ENCODE measurements around the gene MCRIP1. TPM values are rescaled to one million over a fixed set of nuclear protein-coding genes. Genes with fewer than 3 reads are reported as not detected.

Gene MCRIP1
- total and polyA plus RNA-seq, 2 experiments from 2014 or later: 66.1 to 118 TPM

DNA sequence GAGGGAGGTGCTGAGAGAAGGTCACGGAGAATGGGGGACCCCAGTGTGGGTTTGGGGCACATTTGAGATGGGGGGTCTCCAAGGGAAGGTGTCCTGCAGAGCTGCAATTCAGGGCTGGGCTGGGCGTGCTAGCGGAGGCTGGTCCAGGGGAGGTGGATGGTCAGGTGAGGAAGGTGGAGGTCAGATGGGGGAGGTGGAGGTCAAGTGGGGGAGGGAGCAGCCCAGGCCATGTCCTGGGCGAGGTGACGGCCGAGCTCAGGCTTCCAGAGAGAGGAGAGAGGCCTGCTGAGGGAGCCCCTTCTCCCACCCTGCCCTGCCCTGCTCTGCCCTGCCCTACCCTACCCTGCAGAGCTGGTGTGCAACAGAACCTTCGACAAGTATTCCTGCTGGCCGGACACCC lies 22.6 kb downstream of the MCRIP1 start:
- H3K79me2 ChIP-seq: no peaks in the 10 kb centered on the region
- H3K4me1 ChIP-seq (ENCODE audit: insufficient read depth): peaks cover 7% of the 10 kb centered on the region
- no peak for DNase-seq (ENCODE audit: low spot score)
- peaks cover 27% of the 10 kb centered on the region for H3K27me3 ChIP-seq
- no peak overlapping the region for H3K27ac ChIP-seq
- H2AFZ ChIP-seq: no peak overlapping the region
- H3K9me2 ChIP-seq (replicated peaks; ENCODE audit: insufficient read depth): no peaks in the 10 kb centered on the region
- no peak overlapping the region for H3K4me3 ChIP-seq
- H3K9me3 ChIP-seq (ENCODE audit: low read depth): no peaks in the 10 kb centered on the region
- no peaks in the 10 kb centered on the region for H3K36me3 ChIP-seq (replicated peaks; ENCODE audit: insufficient read depth, low read depth)
- H4K20me1 ChIP-seq (ENCODE audit: insufficient read depth, poor library complexity, severe bottlenecking): no peaks in the 10 kb centered on the region
- TF ChIP-seq EZH2 (IDR thresholded peaks at IDR 0.05; ENCODE audit: borderline replicate concordance): no peak
- TF ChIP-seq, protein P1, sequence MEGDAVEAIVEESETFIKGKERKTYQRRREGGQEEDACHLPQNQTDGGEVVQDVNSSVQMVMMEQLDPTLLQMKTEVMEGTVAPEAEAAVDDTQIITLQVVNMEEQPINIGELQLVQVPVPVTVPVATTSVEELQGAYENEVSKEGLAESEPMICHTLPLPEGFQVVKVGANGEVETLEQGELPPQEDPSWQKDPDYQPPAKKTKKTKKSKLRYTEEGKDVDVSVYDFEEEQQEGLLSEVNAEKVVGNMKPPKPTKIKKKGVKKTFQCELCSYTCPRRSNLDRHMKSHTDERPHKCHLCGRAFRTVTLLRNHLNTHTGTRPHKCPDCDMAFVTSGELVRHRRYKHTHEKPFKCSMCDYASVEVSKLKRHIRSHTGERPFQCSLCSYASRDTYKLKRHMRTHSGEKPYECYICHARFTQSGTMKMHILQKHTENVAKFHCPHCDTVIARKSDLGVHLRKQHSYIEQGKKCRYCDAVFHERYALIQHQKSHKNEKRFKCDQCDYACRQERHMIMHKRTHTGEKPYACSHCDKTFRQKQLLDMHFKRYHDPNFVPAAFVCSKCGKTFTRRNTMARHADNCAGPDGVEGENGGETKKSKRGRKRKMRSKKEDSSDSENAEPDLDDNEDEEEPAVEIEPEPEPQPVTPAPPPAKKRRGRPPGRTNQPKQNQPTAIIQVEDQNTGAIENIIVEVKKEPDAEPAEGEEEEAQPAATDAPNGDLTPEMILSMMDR (IDR thresholded peaks at IDR 0.05; ENCODE audit: poor library complexity): no peak
- no peak for TF ChIP-seq EZH2phosphoT487 (IDR thresholded peaks at IDR 0.05; ENCODE audit: low read depth, severe bottlenecking, unreplicated experiment)
- WGBS (ENCODE audit: low lambda C conversion rate, missing lambda C conversion rate): 98% methylated on average over 5 of the region's 8 CpGs
- no peak overlapping the region for H3K4me2 ChIP-seq

GRCh38 chr17:81809556-81809998 lies 23.5 kb downstream of the MCRIP1 start:
- H3K79me2 ChIP-seq: no peaks in the 10 kb centered on the region
- peaks cover 33% of the 10 kb centered on the region for H3K27me3 ChIP-seq
- H3K27ac ChIP-seq: no peak overlapping the region
- H2AFZ ChIP-seq: no peak overlapping the region
- H3K9me3 ChIP-seq (ENCODE audit: low read depth): no peaks in the 10 kb centered on the region
- WGBS (ENCODE audit: low lambda C conversion rate, missing lambda C conversion rate): 92% methylated on average over 7 of the region's 7 CpGs
- no peak overlapping the region for H3K4me3 ChIP-seq
- no peaks in the 10 kb centered on the region for H3K9me2 ChIP-seq (replicated peaks; ENCODE audit: insufficient read depth)
- no peaks in the 10 kb centered on the region for H3K36me3 ChIP-seq (replicated peaks; ENCODE audit: insufficient read depth, low read depth)
- no peak for DNase-seq (ENCODE audit: low spot score)
- no peaks in the 10 kb centered on the region for H3K4me1 ChIP-seq (ENCODE audit: insufficient read depth)
- no peak overlapping the region for H3K4me2 ChIP-seq
- TF ChIP-seq, protein P1 (IDR thresholded peaks at IDR 0.05; ENCODE audit: poor library complexity): no peak
- TF ChIP-seq EZH2phosphoT487 (IDR thresholded peaks at IDR 0.05; ENCODE audit: low read depth, severe bottlenecking, unreplicated experiment) (no peak), EZH2 (IDR thresholded peaks at IDR 0.05; ENCODE audit: borderline replicate concordance) (no peak)
- H4K20me1 ChIP-seq (ENCODE audit: insufficient read depth, poor library complexity, severe bottlenecking): no peaks in the 10 kb centered on the region

DNA sequence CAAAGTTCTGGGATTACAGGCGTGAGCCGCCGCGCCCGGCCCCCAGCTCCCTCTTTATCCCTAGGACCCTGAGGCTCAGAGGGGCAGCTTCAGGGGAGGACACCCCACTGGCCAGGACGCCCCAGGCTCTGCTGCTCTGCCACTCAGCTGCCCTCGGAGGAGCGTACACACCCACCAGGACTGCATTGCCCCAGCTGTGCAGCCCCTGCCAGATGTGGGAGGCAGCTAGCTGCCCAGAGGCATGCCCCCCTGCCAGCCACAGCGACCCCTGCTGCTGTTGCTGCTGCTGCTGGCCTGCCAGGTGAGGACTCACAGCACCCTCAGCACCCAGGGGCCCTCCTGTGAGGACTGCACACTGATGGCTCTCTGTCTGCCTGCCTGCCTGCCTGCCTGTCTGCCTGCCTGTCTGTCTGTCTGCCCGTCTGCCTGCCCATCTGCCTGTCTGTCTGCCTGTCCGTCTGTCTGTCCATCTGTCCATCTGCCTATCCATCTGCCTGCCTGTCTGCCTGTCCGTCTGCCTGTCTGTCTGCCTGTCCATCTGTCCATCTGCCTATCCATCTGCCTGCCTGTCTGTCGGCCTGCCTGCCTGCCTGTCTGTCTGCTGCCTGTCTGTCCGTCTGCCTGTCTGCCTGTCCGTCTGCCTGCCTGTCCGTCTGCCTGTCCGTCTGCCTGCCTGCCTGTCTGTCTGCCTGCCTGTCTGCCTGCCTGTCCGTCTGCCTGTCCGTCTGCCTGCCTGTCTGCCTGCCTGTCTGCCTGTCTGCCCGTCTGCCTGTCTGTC lies 24.1 kb downstream of the MCRIP1 start:
- Histone ChIP-seq H3K4me2 (no peak overlapping the region), H3K4me3 (no peak overlapping the region), H3K79me2 (no peaks in the 10 kb centered on the region), H2AFZ (no peak overlapping the region), H3K4me1 (ENCODE audit: insufficient read depth) (no peaks in the 10 kb centered on the region), H3K9me2 (replicated peaks; ENCODE audit: insufficient read depth) (no peaks in the 10 kb centered on the region), H3K27ac (no peak overlapping the region), H3K36me3 (replicated peaks; ENCODE audit: insufficient read depth, low read depth) (no peaks in the 10 kb centered on the region), H3K9me3 (ENCODE audit: low read depth) (no peaks in the 10 kb centered on the region), H4K20me1 (ENCODE audit: insufficient read depth, poor library complexity, severe bottlenecking) (no peaks in the 10 kb centered on the region), H3K27me3 (peaks cover 39% of the 10 kb centered on the region)
- no peak for DNase-seq (ENCODE audit: low spot score)
- 76% methylated on average over 20 of the region's 20 CpGs for WGBS (ENCODE audit: low lambda C conversion rate, missing lambda C conversion rate)
- TF ChIP-seq, protein P1 (IDR thresholded peaks at IDR 0.05; ENCODE audit: poor library complexity): no peak
- TF ChIP-seq EZH2phosphoT487 (IDR thresholded peaks at IDR 0.05; ENCODE audit: low read depth, severe bottlenecking, unreplicated experiment): no peak
- TF ChIP-seq EZH2 (IDR thresholded peaks at IDR 0.05; ENCODE audit: borderline replicate concordance): no peak
